Kidney (tissue), 14 donors: ENCODE data around the gene TCF25. TPM values are rescaled to one million over a fixed set of nuclear protein-coding genes. Genes with fewer than 3 reads are reported as not detected.

Source experiments
- DNase-seq, 5 donors: peaks; one replicate each; pipeline ENCODE4 v3.0.0-alpha.2; 2013 to 2020
- FAIRE-seq: peaks from 2 replicates; lab custom pipeline; 2012; peaks lifted over from hg19 to GRCh38; lab: Jason Lieb, UNC
- H3K27ac ChIP-seq, 2 donors: one replicate each; pipeline ENCODE4 v1.7.0; 2013; ENCODE audit warnings: low read depth in 2 of 2, low read length in 2 of 2, inconsistent platforms in 1 of 2
- H3K27me3 ChIP-seq: one replicate; pipeline ENCODE4 v1.7.1; 2013; ENCODE audit warnings: low read length, inconsistent platforms; ENCODE audit not compliant: control insufficient read depth, insufficient read depth
- H3K36me3 ChIP-seq, 3 donors: one replicate each; pipeline versions ENCODE4 v1.7.0 to v1.7.1; 2013; ENCODE audit warnings: low read length in 3 of 3, control low read depth in 1 of 3, inconsistent platforms in 1 of 3; ENCODE audit not compliant: insufficient read depth in 3 of 3, control insufficient read depth in 2 of 3
- H3K4me1 ChIP-seq, 3 donors: one replicate each; pipeline versions ENCODE4 v1.7.0 to v1.7.1; 2013; ENCODE audit warnings: low read length in 3 of 3, inconsistent platforms in 1 of 3, low read depth in 1 of 3; ENCODE audit not compliant: control insufficient read depth in 2 of 3, insufficient read depth in 2 of 3
- H3K4me3 ChIP-seq, 3 donors: one replicate each; pipeline versions ENCODE4 v1.7.0 to v1.8.1; 2013; ENCODE audit warnings: low read length in 3 of 3, control low read depth in 1 of 3, inconsistent platforms in 1 of 3
- H3K9ac ChIP-seq, 3 donors: one replicate each; pipeline versions ENCODE4 v1.7.0 to v1.7.1; 2013; ENCODE audit warnings: low read length in 3 of 3, control low read depth in 1 of 3, inconsistent platforms in 1 of 3
- H3K9me3 ChIP-seq, 3 donors: one replicate each; pipeline versions ENCODE4 v1.7.0 to v1.7.1; 2013; ENCODE audit warnings: low read length in 3 of 3, control low read depth in 1 of 3, inconsistent platforms in 1 of 3; ENCODE audit not compliant: control insufficient read depth in 2 of 3, insufficient read depth in 1 of 3
- CTCF ChIP-seq: IDR thresholded peaks from 3 replicates; pipeline ENCODE4 v1.5.1; 2012; ENCODE audit warnings: mild to moderate bottlenecking, moderate library complexity, borderline replicate concordance; ENCODE audit not compliant: insufficient read depth; ENCODE audit errors: extremely low read depth
- intact Hi-C: fragments of 100-400 bp; cut with DNase I; formaldehyde crosslinking; loops from one replicate; pipeline ENCODE4 v1.11.1; 2022
- polyA plus RNA-seq: library from polyadenylated mRNA; stranded (reverse); fragments of 350-450 nt; fragmentation: Illumina TruSeq; extraction: RNeasy Lipid Tissue Mini Kit (QIAGEN cat#74804); gene quantifications from one replicate; pipeline ENCODE4 v1.2.3, GENCODE V29; 2014; ENCODE audit warnings: low read depth, low replicate concordance; ENCODE audit not compliant: insufficient read depth
- total RNA-seq: library from RNA; stranded (reverse); fragmentation: NEBNext Ultra II Directional; extraction: Animal tissue kit (Norgen Biotek cat#: 25700); gene quantifications from one replicate; pipeline ENCODE4 v1.2.1, GENCODE V29; 2021
- donor health status: control.
- donor health status: control.
- donor health status: control.
- donor health status: control.
- donor health status: control.
- donor health status: DM: yes; HTN: yes; CAD: no.
- donor health status: Normal renal cell carcinoma (clear cell type).

TCF25 gene
- total and polyA plus RNA-seq, 2 donors from 2014 or later, result 157 to 209 TPM

DNA sequence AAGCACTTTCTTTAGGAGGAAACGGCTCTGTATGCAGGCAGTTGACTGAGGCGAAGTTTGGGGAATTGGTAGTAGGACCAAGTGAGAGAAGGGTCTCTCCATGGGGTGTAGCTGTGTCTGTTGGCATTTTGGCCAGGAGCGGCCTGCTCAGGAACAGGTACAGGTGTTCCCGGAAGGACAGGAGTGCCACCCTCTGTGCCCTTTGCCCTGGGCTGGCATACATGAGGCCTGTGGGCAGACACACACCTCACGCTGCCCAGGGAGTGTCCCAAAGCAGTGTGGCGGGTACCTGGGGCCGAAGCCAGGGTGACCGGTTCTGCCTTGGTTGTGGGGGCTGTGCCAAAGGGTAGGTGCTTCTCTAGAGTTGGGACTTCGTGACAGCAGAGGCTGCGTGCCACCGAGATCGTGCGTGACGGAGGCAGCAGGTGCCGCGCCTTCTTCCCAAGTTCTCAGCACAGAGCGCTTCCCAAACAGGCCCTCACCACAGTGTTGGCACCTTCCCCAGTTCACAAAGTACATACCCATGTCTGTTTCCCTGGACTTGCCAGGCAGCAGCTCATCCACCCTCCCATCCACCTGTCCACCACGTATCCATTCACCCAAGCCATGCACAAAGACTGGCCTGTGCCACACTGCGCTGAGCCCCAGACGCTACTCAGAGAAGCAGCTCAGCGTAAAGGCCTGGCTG is 19.9 kb upstream of the TCF25 start:
- Histone ChIP-seq H3K36me3 (no peaks in the 10 kb centered on the region), H3K9ac (no peak overlapping the region), H3K4me1 (no peaks in the 10 kb centered on the region), H3K4me3 (no peak overlapping the region), H3K27me3 (no peaks in the 10 kb centered on the region), H3K9me3 (no peaks in the 10 kb centered on the region), H3K27ac (no peak overlapping the region)
- DNase-seq (no peak), FAIRE-seq (no peak)
- intact Hi-C loops, result no loop called here
- TF ChIP-seq CTCF, result no peak

DNA sequence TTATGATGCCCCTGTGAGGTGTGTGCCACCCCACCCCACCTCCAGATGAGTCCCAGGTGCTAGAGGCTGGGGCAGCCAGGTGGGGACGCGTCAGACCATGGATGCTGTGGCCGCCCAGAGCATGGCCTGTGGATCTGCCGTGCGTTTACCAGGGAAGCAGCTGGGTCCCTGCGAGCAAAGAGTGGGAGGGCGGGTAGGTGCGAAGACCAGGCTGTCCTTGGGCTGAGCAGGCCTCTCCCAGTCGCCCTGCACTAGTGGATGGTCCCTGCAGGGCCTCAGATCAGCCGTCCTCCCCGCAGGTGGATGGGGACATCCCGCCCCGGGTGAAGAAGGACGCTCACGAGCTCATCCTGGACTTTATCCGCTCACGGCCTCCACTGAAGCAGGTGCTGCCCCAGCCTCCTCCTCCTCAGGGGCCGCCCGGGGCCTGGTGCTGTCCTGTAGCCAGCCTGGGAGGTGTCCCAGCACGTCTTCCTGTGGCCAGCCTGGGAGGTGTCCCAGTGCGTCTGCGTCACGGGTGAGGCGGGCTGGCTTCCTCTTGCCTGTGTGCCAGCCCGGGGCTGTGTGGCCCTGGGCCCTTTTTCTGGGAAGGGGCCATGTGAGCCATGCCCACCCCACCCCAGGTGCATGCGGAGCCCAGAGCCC is 18.0 kb upstream of the TCF25 start:
- TF ChIP-seq CTCF, result no peak
- no peak overlapping the region for H3K9ac ChIP-seq

DNA sequence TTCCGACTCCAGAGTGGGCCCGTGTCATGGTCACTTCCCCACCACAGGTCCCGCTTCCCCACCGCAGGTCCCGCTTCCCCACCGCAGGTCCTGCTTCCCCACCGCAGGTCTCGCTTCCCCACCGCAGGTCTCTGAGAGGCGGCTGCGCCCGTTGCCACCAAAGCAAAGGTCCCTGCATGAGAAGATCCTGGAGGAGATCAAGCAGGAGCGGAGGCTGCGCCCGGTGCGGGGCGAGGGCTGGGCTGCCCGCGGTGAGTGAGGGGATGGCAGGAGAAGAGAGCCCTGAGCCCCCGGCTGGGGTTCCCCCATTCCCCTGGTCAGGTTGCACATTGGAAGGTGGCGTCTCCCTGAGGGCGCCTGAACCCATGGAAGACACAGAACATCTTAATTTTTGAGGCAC is 17.4 kb upstream of the TCF25 start:
- H3K4me1 ChIP-seq, result no peaks in the 10 kb centered on the region
- H3K9me3 ChIP-seq, result no peaks in the 10 kb centered on the region
- FAIRE-seq (no peak), DNase-seq (no peak)
- no peaks in the 10 kb centered on the region for H3K36me3 ChIP-seq
- H3K27ac ChIP-seq, result no peak overlapping the region
- no peaks in the 10 kb centered on the region for H3K27me3 ChIP-seq
- intact Hi-C loops, result no loop called here
- H3K4me3 ChIP-seq, result no peak overlapping the region
- H3K9ac ChIP-seq, result no peak overlapping the region
- TF ChIP-seq CTCF, result no peak

More for the DNA sequence above, 18.0 kb upstream of the TCF25 start:
- Histone ChIP-seq H3K4me1 (no peaks in the 10 kb centered on the region), H3K4me3 (no peak overlapping the region), H3K36me3 (no peaks in the 10 kb centered on the region), H3K9me3 (no peaks in the 10 kb centered on the region), H3K27ac (no peak overlapping the region), H3K27me3 (no peaks in the 10 kb centered on the region)
- DNase-seq, result no peak
- FAIRE-seq, result no peak
- intact Hi-C loops, result no loop called here
